Retinal pigment epithelial cell (primary cell): ENCODE data around the gene NOL4.

Experiments used
- DNase-seq: peaks from one replicate; pipeline ENCODE4 v3.0.0-alpha.2; 2010; ENCODE audit warnings: low read depth
- H3K4me3 ChIP-seq: 2 replicates; pipeline ENCODE4 v1.5.1; 2011; ENCODE audit warnings: mild to moderate bottlenecking, low read length, control low read depth, moderate library complexity
- TF ChIP-seq, protein P1 (sequence below): conservative IDR thresholded peaks from 2 replicates; pipeline ENCODE4 v1.5.1; 2011; ENCODE audit warnings: low read depth, low read length, control low read depth, inconsistent platforms

Gene NOL4

DNA sequence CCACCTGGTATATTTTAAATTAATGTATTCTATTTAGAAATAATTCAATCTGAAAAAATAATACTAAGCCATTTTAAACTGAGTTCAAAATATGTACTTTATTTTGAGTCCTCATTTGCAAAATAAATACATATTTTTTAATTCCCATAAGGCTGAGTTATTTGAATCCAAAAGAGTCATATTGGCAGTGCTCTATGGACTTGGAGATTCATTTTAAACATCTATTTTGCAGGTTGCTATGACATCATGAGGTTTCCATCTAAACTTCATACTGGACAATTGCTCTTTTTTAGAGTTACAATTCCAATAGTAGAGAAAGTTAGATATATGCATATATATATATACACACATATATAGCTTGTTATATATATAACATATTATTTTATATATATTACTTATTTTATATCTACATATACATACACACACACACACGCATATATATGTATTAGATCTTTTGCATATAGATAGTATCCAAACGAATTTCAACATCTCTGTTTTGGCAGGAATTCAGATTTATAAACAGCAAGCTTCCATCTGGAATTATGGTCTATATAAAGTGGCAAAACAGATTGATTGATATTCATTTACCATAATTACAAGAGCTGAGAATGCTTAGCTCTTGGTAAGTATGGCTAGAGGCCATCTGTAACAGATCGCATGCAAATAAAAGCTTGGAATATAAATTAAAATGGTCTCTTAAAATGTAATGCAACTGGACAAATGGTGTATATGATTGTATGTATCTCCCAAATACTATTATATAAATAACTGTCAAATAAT, 34.9 kb downstream of the NOL4 start:
- no peak for DNase-seq
- H3K4me3 ChIP-seq, result no peak overlapping the region
- TF ChIP-seq, protein P1, sequence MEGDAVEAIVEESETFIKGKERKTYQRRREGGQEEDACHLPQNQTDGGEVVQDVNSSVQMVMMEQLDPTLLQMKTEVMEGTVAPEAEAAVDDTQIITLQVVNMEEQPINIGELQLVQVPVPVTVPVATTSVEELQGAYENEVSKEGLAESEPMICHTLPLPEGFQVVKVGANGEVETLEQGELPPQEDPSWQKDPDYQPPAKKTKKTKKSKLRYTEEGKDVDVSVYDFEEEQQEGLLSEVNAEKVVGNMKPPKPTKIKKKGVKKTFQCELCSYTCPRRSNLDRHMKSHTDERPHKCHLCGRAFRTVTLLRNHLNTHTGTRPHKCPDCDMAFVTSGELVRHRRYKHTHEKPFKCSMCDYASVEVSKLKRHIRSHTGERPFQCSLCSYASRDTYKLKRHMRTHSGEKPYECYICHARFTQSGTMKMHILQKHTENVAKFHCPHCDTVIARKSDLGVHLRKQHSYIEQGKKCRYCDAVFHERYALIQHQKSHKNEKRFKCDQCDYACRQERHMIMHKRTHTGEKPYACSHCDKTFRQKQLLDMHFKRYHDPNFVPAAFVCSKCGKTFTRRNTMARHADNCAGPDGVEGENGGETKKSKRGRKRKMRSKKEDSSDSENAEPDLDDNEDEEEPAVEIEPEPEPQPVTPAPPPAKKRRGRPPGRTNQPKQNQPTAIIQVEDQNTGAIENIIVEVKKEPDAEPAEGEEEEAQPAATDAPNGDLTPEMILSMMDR, result no peak
